Stimulated activated CD4-positive, alpha-beta T cell treated with anti-CD3 and anti-CD28 coated beads, Interleukin-2, amount 100 ng/mL, for 24 hours (primary cell): ENCODE measurements around the gene NKX1-1.

Experiments
- DNase-seq, 2 donors: peaks; one replicate each; pipeline ENCODE4 v3.0.0-alpha.2; 2020

Gene NKX1-1

GRCh38 chr4:1370321-1371124 is 35.7 kb downstream of the NKX1-1 start:
- DNase-seq, result no peak

DNA sequence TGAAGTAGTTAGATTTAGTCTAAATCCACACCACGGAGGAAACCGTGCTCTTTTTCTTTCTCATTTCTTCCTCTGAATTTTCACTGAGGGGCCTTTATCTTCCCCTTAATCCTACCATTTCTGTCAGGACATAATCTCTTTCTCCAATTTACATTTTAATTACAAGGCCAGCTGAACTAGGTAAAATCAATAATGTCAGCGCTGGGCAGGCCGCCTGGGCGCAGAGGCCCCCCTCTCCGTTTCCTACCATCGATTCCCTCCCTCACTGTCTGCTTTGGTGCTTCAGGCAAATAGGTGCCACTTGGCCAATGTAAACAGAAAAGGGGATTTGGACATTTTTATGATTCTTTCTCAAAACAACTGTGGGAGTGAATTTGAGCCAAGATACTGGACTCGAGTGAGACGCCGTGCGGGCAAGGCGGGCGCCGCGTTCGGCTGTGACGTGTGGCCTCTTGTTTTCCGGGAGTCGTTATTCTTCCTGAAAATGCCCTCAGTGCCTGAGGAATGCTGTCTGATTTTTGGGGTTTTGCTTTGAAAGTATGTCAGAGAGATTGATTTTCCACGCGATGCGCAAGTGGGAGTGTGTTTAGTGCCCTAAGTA is 36.7 kb downstream of the NKX1-1 start:
- DNase-seq, result no peak

GRCh38 chr4:1369091-1369450 is 37.2 kb downstream of the NKX1-1 start:
- DNase-seq, result no peak

DNA sequence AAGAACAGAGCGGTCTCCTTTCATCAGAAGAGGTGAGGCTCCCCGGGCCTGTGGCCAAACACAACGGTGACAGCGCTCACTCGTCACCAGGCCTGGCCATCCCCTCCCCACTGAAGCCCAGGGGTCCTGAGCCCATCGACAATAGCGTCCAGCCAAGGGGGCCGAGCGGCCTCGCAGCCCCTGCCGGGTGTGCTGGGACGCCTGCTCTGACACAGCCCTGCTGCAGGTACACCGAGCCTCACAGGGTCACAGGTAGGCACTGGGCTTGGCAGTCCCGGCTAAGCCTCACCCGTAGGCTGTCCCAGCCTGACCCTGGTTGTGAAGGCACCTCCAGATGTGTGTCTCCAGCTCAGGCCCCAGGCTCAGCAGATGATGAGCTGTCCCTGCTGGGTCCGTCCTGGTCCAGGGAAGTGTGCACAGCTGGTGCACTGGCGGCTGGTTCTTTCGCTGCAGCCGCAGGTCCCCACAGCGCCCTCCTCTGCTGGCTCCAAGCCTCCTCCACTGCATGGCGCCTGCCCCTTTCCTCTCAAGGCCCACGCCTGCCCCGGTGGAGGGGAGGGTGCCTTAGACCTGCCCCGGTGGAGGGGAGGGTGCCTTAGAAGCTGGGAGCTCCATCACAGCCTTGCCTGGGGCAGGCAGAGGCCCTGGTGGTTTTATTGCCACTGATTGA is 37.7 kb downstream of the NKX1-1 start:
- DNase-seq, result no peak

- no peak for DNase-seq
Measured at GRCh38 chr4:1367936-1368289, 38.3 kb downstream of the NKX1-1 start.

- no peak for DNase-seq
Measured at GRCh38 chr4:1367230-1367935, 38.9 kb downstream of the NKX1-1 start.

GRCh38 chr4:1366371-1367229 is 39.6 kb downstream of the NKX1-1 start:
- DNase-seq, result no peak

GRCh38 chr4:1365271-1366178 is 40.7 kb downstream of the NKX1-1 start:
- no peak for DNase-seq

DNA sequence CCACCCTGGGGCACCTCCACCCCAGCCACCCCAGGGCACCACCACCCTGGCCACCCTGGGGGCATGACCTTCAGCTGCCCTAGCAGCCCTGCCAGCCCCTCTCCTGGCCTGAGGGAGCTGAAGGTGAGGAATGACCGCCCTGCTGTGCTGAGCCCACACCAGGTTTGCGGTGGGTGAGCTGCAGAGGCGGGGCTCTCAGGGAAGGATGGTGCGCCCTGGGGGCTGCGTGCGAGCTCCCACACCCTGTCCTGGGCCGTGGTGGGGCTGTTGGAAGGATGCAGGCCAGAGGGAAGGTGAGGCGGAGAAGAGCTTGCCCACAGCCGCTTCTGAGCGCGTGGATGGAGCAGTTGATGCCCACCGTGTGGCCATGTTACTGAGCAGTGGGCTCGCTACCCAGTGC is 41.5 kb downstream of the NKX1-1 start:
- no peak for DNase-seq

GRCh38 chr4:1364217-1364616 is 42.0 kb downstream of the NKX1-1 start:
- no peak for DNase-seq

DNA sequence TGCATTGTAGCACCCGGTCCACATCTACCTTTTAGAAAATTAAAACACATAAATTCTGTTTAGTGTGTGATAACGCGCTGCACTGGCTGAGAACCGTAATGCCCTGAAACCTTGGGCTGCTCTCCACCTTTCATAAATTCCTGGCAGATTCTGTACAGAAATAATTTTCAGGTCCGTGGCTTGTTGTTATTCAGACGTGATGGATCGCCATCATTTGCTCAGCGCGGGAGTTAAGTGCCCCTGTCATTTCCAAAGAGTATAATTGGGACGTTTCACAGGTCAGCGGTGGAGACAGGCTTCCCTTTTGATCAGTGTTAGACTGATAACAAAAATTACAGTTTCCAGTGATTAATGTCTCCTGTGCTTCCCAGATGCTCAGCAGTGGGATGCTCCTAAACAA is 42.7 kb downstream of the NKX1-1 start:
- no peak for DNase-seq

- no peak for DNase-seq
Measured at GRCh38 chr4:1362521-1362920, 43.7 kb downstream of the NKX1-1 start.

DNA sequence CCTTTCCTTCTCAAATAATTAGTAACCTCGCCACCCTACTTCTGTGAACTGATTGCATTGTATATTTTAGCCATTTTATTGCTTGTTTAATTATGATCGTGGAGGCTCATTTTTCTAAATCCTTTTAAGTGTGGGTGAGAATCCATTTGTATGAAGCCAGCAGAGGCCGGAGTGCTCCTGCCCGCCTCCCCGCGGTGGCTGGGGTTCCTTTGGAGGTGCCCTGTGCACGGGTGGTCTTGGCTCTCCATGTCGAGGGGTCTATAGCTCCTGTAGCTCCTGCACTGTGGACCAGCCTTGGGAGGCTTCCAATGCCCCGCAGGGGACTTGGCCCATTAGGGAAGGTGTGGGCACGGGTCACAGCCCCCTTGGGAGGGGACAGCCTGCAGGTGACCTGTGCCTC is 44.2 kb downstream of the NKX1-1 start:
- no peak for DNase-seq

DNA sequence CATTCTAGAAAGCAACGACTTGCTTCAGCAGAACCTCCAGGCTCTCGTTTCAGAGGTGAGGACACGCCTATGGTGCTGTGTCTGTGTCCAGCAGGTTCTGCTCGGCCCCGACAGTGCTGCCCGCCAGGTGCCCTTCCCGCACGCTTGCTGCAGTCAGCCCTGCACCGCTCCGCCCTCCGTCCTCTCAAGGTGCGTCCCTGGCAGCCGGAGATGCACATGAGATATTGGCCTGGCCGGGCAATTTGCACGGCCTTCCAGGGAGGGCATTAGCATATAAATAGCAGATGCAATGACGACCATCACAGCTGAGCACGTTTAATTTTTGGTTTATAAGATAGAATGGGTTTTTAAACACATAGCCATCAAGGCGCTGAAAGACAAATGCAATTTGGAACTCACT is 44.8 kb downstream of the NKX1-1 start:
- DNase-seq, result no peak

GRCh38 chr4:1360423-1361283 is 45.6 kb downstream of the NKX1-1 start:
- no peak for DNase-seq

GRCh38 chr4:1359976-1360375 is 46.3 kb downstream of the NKX1-1 start:
- no peak for DNase-seq

- DNase-seq, result no peak
Measured at GRCh38 chr4:1359144-1359501, 47.1 kb downstream of the NKX1-1 start.

GRCh38 chr4:1358421-1359143 is 47.7 kb downstream of the NKX1-1 start:
- no peak for DNase-seq

GRCh38 chr4:1357356-1358248 is 48.6 kb downstream of the NKX1-1 start:
- no peak for DNase-seq
